GM23248 (cell line): Measurements from ENCODE around the gene KLHL6.

Experiments used
- EZH2 ChIP-seq: fragments of 200-600 bp; sonication (generic); IDR thresholded peaks from 2 replicates; pipeline ENCODE4 v1.6.1; 2018; ENCODE audit warnings: antibody characterized with exemption, mild to moderate bottlenecking; ENCODE audit not compliant: insufficient read depth, poor library complexity, severe bottlenecking
- EZH2phosphoT487 ChIP-seq: fragments of 200-600 bp; sonication (generic); IDR thresholded peaks from 2 replicates; pipeline ENCODE4 v1.6.1; 2018; ENCODE audit warnings: antibody characterized with exemption, moderate library complexity, mild to moderate bottlenecking, low read depth; ENCODE audit not compliant: insufficient read depth

DNA sequence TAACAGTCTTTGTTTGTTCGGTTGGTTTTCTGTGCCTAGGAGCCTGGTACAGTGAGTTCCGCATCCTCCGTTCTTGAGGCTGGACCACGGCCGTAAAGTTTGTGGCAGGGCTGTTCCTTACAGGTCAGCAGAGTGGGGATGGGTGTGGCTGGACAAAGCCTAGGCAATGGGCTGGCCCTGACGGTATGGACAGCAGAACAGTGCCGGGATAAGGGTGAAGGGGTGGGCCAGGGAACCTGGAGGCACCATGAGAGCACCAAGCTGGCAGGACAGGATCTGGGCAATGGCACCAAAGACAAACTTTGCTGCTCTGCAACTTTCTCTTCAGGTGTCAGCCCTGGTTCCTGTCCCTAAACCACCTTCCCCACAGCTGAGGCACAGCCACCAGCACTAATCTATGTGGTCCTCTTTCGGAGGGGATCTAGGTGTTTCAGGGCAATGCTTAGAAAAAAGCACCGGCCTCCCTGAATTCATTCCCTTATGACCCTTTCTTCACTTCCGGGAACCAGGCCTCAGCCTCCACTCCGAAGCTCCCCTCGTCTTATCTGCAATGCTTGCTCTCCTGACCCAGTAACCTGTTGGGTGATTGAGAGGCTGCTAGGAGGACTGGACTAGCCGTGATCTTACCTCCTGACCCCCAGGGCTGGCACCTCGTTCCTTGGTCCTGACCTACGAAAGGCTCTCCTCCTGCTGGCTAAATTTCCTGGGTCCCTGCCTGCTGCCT, 54.4 kb downstream of the KLHL6 start:
- no peak for TF ChIP-seq EZH2phosphoT487
- TF ChIP-seq EZH2, result no peak
